NCI-H2227 (cell line): ENCODE results near the gene PPP2R2B.

Experiments
- DNase-seq: peaks from one replicate; lab custom pipeline; 2025; ENCODE audit not compliant: unreplicated experiment; lab: John Stamatoyannopoulos, UW

Gene PPP2R2B

DNA sequence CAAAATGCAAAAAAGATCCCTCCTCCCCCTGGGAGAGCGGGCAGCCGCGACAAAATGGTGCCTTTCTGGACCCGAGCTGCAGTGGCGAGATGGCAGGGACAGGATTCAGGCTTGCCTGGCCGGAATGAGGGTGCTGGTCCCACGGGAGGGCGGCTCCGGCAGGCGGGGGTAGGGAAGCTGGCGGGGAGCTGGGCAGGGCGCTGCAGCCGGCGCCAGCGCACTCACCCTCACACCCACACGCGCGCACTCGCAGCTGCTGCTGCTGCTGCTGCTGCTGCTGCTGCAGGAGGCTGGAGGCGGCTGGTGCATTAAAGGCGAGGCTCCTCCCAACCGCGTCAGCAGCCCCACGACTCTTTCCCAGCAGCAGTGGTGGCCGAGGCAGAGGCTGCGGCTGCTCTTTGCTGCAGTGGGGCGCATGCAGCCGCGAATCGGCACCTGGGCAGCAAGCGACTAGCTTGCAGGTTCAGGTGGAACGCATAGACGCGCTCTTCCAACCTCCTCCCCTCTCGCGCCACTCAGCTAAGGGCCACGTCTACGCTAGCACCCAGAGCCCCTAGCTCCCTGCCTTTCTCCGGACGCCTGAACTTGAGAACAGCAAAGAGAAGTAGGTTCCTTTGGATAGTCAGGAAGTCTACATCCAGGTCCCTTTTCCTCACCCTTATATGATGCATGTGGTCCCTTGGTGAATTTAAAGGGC, at the start of gene PPP2R2B:
TSS of gene PPP2R2B (minus strand) at position 282 of the 697 bp plus-strand sequence.
- DNase-seq, result peak; percentile 65

GRCh38 chr5:146924132-146924531, 45.6 kb upstream of the PPP2R2B start:
- DNase-seq, result no peak

- no peak for DNase-seq
Observed at GRCh38 chr5:146921225-146921624, 42.7 kb upstream of the PPP2R2B start.

DNA sequence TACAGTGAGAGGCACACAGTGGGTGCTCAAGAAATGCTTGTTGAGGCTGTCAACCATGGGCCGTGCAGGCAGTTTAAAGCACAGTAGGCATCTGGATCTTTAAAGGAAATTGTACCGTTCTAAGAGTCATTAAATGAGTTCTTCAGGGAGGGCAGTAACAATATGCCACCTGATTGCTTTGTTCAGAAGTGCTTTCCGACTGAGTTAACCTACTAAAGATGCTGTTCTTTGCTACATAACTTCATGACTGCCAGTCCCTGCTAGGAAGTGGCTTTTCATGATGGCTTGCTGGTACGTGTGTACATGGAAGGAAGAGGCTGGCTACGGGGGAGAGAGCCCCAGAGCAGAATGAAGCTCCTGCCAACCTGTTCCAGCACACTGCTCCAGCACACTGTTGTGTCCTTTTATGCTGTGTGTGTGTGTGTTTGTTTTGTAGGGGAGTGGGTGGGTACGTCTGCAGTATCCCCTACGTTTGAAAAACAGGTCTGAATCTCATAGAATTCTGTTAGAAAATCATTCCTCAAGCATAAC, 41.9 kb upstream of the PPP2R2B start:
- no peak for DNase-seq

- DNase-seq, result no peak
Observed at GRCh38 chr5:146919304-146919703, 40.7 kb upstream of the PPP2R2B start.

DNA sequence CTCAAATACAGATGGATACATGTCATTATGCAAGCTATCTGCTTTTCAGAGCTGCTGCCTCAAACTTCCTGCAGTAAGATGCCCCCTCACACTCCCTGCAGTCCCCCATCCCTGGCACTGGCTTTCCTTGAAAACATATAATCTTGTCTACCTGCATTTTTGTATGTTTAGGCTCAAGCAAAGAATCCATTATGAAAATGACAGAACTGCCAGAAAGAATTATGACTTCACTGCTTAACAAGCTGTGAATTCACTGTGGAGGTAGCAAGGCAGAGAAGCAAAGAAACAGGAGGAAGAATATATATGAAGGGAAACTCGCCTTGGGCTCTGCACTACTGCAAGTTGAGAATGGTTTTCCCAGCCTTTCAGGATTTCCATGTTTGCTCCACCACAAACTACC, 39.4 kb upstream of the PPP2R2B start:
- DNase-seq, result no peak

DNA sequence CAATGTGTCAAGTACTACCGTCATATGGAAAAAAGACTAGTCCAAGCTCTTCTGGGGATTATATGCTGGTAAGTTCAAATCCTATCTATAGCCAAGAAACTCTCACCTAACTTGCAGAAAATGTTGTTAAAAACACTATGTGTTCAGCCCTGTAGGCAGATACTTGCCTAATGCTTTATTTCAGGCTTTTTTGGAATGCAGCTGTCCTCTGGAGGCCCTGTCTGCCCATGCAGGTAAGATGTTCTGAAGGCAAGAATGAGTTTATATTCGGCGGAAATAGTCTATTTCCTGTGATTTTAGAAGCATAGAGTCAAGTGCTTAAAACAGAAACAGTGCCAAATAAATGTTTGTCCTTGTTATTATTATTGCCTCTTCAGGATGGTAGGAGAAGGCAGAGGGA, 34.3 kb upstream of the PPP2R2B start:
- DNase-seq, result no peak

DNA sequence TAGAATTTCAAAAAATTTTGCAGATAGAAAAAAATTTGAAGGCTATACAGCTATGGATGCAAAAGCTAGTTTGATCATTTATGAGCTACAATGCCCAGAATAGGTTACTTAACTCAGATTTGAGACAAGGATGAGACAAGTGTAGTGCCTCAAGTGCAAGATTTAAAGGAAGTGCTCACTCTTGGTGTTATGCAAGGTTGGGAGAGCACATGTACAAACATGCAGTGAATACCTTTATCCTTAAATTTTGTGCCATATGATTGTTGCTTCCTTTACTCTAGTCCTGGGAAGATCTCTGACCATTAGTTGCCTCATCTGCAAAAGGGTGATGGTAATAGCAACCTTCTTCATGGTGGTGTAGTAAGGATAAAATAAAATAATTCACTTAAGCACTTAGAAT, 31.7 kb upstream of the PPP2R2B start:
- no peak for DNase-seq

DNA sequence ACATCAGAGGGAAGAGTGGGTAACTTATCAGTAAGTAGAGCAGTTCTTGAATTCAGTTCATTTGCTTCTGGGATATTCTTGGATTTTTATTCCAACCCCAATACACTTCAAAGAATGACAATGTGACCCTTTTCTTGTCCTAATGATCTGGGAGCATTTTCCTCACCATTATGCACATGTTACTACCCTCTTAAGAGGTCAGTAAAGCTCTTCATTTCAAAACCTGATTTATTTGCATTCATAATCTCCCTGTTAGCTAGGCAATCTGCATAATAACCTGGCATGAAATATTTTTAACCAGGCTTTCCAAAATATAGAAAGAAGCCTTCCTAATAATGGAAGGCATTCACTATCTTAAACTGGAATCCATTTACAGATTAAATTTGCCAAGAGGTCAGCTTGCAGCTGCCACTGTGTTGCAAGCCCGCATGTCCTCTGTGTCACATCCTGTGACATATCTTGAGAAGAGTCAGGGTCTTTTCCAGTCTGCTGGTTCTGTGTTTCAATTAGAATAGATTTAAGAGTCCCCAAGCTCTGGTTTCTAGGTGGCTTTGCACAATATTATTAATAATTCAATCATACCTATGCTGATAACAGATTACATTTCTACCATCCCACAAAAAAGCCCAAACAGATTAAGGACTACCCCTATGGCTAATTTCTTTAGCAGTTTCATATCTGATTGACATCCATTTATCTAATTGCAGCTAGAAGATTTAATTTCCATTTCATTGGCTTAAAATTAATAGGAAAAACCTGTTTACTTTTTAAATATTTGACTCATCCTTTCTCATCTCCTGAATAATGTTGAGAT, 30.9 kb upstream of the PPP2R2B start:
- no peak for DNase-seq

DNA sequence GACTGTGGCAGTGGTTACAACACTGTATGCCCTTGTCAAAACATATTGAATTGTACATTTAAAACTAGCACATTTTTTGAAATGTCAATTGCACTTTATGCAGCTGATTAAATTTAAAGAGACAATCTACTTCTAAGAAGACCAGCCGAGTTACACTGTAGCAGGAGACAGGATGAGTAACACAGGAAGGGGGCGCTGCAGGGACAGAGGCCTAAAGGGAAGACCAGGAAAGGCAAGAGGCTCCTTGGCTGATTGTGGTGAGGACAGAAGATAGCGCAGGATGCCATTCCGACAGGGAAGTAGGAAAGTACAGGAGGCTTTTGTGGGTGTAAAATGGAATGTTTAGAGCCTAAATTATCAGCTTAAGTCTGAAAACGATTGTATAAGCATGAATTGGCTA, 28.2 kb upstream of the PPP2R2B start:
- DNase-seq, result no peak

DNA sequence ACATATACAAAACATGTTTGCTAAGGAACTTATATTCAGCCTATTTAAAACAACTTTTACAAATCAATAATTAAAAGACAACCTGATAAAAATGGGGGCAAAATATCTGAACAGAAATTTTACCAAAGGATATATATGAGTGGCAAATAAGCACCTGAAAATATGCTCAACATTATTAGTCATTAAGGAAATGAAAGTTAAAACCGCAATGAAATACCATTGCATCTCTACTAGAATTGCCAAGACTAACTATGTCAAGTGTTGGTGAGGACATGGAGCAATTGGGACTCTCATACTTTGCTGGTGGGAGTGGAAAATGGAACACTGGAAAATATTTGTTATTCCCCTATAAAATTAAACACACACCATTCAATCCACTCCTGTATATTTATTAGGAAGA, 26.3 kb upstream of the PPP2R2B start:
- DNase-seq, result no peak

DNA sequence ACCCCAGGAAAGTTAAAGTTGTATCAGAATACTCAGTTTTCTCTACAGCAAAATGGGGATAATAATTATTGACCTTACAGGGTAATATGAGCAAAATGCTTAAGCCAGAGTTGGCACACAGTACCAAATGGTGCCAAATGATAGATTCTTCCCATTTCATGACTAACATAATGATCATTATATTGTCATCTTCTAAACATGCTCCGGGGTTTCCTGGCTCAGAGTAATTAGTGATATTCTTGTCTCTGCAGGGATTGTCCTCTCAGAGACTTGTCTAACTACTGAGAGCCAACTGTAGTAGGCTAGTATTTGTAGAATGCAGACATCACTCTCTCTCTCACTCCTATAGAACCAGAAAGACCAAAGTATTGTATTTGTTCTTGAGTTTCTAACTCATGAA, 25.2 kb upstream of the PPP2R2B start:
- no peak for DNase-seq

DNA sequence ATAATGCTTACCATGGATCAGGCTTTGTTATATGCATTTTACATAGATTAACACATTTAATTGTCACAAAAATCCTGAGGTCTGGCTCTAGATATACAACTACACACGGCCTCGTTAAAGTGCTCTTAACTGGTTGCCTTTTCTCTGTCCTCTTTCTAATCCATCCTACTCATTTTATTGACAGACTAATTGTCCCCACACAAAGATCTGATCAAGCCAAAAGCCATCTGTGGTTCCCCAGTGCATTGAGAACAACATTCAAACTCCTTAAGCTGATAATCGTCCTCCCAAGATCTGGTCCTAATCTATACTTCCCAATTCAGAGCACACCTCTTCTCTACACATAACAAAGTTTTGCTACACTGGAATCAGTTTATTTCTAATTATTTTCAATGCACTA, 23.9 kb upstream of the PPP2R2B start:
- no peak for DNase-seq

DNA sequence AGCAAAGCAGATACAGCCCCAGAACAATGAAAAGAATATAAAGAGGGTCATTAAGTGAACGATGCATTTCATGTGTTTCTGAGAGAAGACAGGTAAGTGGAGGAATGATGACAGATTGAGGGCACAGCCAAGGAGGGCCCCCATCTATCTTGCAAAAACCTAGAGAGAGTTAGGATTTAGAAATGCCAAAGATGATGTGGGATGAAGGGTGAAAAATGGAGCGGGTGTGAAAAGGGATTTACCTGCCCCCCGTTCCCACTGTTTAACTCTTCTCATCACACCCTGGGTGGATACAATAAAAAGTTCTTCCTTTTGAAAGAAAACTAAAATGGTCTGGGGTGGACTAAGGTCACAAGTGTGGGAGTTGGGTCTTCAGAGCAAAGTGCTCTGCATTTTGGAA, 18.5 kb upstream of the PPP2R2B start:
- DNase-seq, result no peak

DNA sequence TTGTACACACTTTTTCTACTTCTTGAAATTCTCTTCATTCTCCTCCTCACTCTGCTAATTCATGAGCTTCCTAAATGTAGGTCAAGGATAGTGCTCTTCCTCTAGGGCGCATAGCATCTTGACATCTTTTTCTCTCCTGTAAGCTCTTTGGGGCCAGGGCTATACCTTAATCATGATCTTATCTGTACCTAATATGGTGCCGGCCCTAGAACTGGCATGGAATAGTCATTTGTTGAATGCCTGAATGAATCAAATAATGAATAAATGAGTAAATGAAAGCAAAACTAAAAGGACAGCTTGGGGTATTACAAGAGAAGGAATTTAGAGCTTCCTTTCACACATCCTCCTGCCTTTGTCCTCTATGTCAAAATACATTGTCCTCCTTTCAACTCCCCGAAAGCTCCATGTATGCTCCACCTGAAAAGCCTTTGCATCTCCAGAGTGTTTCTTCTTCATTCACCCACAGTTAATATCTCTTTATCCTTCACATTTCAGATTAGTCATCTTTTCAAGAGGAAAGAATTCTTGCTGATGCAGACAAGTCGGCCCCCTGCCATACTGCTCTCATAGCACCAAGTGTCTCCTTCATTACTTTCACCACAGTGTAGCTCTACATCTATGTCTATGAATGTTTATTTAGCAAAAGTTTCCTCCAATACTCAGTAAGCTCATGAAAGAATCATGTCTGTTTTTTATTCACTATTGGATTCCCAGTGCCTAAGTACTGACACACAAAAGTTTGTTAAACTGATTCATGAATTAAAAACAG, 16.4 kb upstream of the PPP2R2B start:
- no peak for DNase-seq

GRCh38 chr5:146893991-146894390, 15.4 kb upstream of the PPP2R2B start:
- DNase-seq, result no peak

GRCh38 chr5:146892231-146892630, 13.7 kb upstream of the PPP2R2B start:
- no peak for DNase-seq

GRCh38 chr5:146891511-146891910, 13.0 kb upstream of the PPP2R2B start:
- no peak for DNase-seq

- DNase-seq, result no peak
Observed at GRCh38 chr5:146890731-146891440, 12.3 kb upstream of the PPP2R2B start.

- DNase-seq, result no peak
Observed at GRCh38 chr5:146890066-146890465, 11.5 kb upstream of the PPP2R2B start.

DNA sequence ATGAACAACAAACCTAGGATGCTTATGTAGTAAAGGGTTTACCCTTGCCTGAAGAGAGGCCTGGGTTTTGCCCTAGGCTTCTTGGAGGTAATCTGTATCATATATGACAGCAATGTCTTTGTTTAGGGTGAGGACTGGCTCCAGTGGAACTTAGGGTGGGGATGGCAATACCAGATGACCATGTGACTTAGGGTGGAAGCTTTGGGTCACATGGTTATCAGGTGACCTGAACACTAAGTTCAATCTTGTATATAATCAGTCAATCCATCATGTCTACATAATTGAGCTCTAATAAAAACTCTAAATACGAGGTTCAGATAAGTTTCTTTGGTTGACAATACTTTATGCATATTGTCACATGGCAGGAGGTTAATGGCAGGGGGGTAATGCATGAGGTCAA, 10.6 kb upstream of the PPP2R2B start:
- no peak for DNase-seq
